Motor neuron (in vitro differentiated cells): ENCODE results near the gene FIBP. TPM values are rescaled to one million over a fixed set of nuclear protein-coding genes. Genes with fewer than 3 reads are reported as not detected.
A peak's percentile ranks its signal among the peaks of the same experiment; 100 is the strongest.

Experiments
- ATAC-seq, 8 experiments: fragments of 200-7000 bp; cut with Tn5 transposase; replicated peaks in 6 of 8; 2 replicates each; pipeline ENCODE4 v1.8.0; 2021; ENCODE audit warnings: mild to moderate bottlenecking in 8 of 8, moderate library complexity in 8 of 8
- H3K27ac ChIP-seq, 2 donors: fragments of 250-450 bp; sonication (Bioruptor Pico); 2 replicates each; pipeline ENCODE4 v1.9.0; 2021; ENCODE audit warnings: antibody characterized with exemption in 2 of 2, mild to moderate bottlenecking in 2 of 2, moderate library complexity in 1 of 2
- H3K4me1 ChIP-seq, 2 donors: fragments of 250-450 bp; sonication (Bioruptor Pico); replicated peaks in 1 of 2; 2 replicates each; pipeline ENCODE4 v1.6.1; 2021; ENCODE audit warnings: antibody characterized with exemption in 2 of 2, mild to moderate bottlenecking in 2 of 2, moderate library complexity in 1 of 2
- H3K4me3 ChIP-seq, 5 donors: fragments of 250-450 bp; sonication (Bioruptor Pico); 2 replicates each; pipeline ENCODE4 v1.9.0; 2021; ENCODE audit warnings: antibody characterized with exemption in 5 of 5, mild to moderate bottlenecking in 5 of 5, moderate library complexity in 4 of 5
- WGBS, 10 experiments: fragments of 450-650 bp; shearing (Covaris generic); methylation state at CpG; one replicate each; pipeline ENCODE4 v1.0.0; 2022; 5-methylcytosine and 5-hydroxymethylcytosine counted together
- in situ Hi-C, 9 experiments: fragments of 400-800 bp; cut with MboI; loops; one replicate each; pipeline ENCODE4 v1.15.0; 2021; ENCODE audit warnings: low sequenced_read_pairs in 9 of 9, low pct_unique_long_range_greater_than_20kb in 2 of 9; ENCODE audit not compliant: unreplicated experiment in 9 of 9
- total RNA-seq, 8 experiments: library from RNA; unstranded; fragments of 300-600 nt; gene quantifications; 2 replicates each; pipeline versions ENCODE4 v1.2.3 to v1.2.4, GENCODE V29; 2022

Gene FIBP
- total RNA-seq, 8 experiments from 2014 or later: 63.4 to 99.1 (median 84.6) TPM

DNA sequence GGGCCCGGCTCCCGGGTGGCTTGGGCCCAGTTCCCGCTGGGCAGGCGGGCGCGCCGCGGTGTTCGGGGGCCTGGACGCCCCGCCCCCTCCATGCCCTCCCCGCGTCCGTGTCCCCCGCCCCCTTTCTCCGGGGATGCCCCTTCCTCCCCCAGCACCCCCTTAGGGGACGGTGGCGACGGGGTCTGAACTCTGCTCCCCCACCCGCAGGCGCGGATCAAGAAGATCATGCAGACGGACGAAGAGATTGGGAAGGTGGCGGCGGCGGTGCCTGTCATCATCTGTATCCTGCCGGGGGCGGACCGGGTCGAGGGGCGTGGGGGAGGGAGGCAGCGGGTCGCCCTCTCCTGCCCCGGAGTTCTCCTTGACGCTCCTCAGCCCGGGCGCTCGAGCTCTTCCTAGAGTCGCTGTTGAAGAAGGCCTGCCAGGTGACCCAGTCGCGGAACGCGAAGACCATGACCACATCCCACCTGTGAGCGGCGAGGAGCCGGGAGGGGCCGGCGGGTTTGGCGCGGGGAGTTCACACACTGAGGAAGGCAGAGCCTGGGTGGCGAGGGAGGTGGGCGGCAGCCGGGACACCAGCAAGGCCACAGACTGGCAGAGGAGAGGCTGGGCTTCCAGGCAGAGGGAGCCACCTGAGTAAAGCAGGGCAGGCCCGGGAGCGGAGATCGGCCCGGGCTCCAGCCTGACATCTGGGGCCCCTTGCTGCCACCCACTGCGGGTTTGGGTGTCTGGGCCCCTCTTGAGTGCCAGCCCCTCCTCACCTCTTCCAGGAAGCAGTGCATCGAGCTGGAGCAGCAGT lies 31.5 kb upstream of the FIBP start:
- Histone ChIP-seq H3K4me3 (peak overlapping the region; percentile 89 to 97 (median 91)), H3K4me1 (peaks cover 17% of the 10 kb centered on the region in 2 donors), H3K27ac (peak overlapping the region; percentile 76 to 79)
- WGBS, 10 experiments: 0 to 4% methylated on average over 1 to 12 of the region's 60 CpGs; no CpG with 5 or more reads in 8 of the 10 experiments
- in situ Hi-C loops: no loop called here
- ATAC-seq: peak in 5 of 8 experiments; percentile 6 to 49 (median 15)

DNA sequence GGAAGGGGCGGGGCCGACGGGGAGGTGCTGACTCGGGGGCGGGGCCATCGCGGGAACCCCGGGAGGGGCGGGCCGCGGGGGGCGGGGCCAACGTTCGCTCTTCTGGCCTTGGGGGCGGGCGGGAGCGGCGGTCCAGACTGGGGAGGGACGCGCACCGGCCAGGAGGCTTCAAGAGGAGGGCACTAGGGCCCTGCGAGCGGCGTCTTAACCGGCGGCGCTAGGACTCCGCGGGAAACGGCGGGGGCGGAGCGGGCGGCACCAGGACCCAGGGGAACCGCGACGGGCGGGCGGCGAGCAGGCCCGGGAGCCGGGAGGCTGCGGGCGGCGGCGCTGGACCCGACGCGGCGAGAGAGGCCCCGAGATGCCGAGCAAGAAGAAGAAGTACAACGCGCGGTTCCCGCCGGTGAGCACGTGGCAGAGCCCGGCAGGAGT lies 30.9 kb upstream of the FIBP start, which contains the start of gene DRAP1:
DRAP1 (plus strand) TSS at position 286 of the 432 bp plus-strand sequence; CDS start at position 362, 76 bp downstream.
- peaks cover 17% of the 10 kb centered on the region in 2 donors for H3K4me1 ChIP-seq
- H3K4me3 ChIP-seq: peak within 1 kb of the TSS; percentile 89 to 97 (median 91)
- no CpG with 5 or more reads among the region's 59 CpGs for WGBS, 10 experiments
- peak within 1 kb of the TSS; percentile 92 to 96 for H3K27ac ChIP-seq
- in situ Hi-C loops: no loop called here
- ATAC-seq: peak; percentile 74 to 93 (median 91)

GRCh38 chr11:65918211-65919140 lies 30.2 kb upstream of the FIBP start, which contains the start of gene C11orf68:
C11orf68 (minus strand) TSS chr11:65919062; CDS start chr11:65919031, 31 bp downstream.
- in situ Hi-C loops: no loop called here
- Histone ChIP-seq H3K27ac (peak within 1 kb of the TSS; percentile 92 to 96), H3K4me1 (peaks cover 17% of the 10 kb centered on the region in 2 donors), H3K4me3 (peak within 1 kb of the TSS; percentile 89 to 97 (median 91))
- peak; percentile 44 to 78 (median 72) for ATAC-seq
- 6 to 63% (median 38%) methylated on average over 1 to 10 of the region's 77 CpGs; no CpG with 5 or more reads in 3 of the 10 experiments for WGBS, 10 experiments

DNA sequence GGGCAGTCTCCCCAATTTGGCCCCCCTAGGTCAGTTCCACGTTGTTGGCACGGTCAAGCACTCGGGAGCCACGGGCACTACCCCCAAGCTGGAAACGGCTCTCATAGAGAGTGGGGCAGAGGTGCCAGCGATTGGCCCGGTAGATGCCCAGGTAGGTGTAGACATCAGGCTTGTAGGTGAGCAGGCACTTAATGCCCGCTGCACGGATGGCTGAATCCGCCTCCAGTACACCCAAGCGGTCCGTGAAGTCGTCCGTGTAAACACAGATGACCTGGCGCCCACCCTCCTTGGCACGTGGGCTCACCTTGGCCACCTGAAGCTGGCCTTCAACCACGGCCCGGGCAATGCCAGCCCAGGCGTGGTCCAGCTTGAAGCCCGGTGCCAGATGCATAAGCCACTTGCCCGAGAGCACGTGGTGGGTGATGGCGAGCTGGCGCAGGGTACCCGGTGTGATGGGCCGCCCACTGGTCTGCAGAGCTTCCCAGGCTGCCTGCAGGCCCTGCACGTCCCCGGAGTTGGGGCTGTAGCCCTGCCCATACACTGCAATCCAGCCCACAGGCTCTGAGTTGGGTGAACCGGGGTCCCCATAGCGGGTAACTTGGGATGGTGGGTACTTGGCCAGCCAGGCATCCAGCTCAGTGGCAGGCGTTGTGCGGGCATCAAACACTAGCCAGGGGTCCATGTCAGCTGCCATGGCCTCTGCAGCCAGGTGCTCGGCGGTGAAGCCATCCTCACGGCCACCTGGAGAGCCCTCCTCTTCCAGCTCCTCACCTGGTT lies 29.4 kb upstream of the FIBP start:
- in situ Hi-C loops: no loop called here
- peak overlapping the region; percentile 89 to 97 (median 91) for H3K4me3 ChIP-seq
- no peak for ATAC-seq
- no peak overlapping the region for H3K27ac ChIP-seq
- peaks cover 17% of the 10 kb centered on the region in 2 donors for H3K4me1 ChIP-seq
- WGBS, 10 experiments: 40 to 94% (median 93%) methylated on average over 1 to 10 of the region's 35 CpGs; no CpG with 5 or more reads in 5 of the 10 experiments

DNA sequence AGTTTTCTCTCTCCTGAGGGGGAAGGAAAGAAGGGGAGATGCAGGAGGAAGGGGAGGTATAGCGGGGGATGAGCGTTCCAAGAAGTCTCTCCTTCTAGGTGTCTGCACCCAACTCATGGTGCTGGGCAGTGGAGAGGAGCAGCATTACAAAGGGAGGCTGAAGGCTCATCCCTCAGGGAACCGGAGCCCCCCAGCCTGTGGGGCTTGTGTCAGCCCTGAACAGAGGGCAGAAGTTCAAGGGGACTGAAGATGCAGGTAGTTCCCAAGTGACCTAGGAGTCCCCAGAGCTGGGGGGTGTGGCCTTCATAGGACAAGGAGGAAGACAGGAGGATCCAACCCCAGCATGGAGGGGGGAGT lies 28.8 kb upstream of the FIBP start:
- Histone ChIP-seq H3K4me3 (no peak overlapping the region), H3K4me1 (peaks cover 17% of the 10 kb centered on the region in 2 donors), H3K27ac (no peak overlapping the region)
- ATAC-seq: no peak
- in situ Hi-C loops: no loop called here
- WGBS, 10 experiments: no CpG with 5 or more reads among the region's 3 CpGs

DNA sequence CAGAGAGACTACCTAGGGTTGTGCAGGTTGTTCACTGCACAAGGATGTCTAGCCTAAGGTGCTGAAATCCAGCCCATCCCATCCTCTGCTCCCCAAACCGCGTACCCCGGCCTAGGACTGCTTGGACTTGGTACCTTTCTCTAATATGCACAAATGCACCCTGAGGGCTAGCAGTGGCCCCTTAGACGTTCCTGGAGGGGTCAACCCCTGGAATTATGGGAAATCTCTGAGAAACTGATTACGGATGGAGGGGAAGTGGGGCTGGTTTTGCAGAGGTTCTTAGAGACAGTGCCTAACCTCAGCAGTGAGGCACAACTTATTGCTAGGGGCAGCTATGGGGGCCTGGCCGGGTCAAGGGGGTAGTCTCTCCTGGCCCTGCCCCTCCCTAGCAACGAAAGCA lies 28.1 kb upstream of the FIBP start:
- 0 to 88% (median 57%) methylated on average over 1 to 6 of the region's 7 CpGs; no CpG with 5 or more reads in 4 of the 10 experiments for WGBS, 10 experiments
- H3K4me3 ChIP-seq: no peak overlapping the region
- H3K27ac ChIP-seq: no peak overlapping the region
- ATAC-seq: no peak
- in situ Hi-C loops: no loop called here
- peaks cover 17 to 23% of the 10 kb centered on the region in 2 donors for H3K4me1 ChIP-seq

- peaks cover 17 to 22% of the 10 kb centered on the region in 2 donors for H3K4me1 ChIP-seq
- peak overlapping the region in 1 of 5 donors; percentile 13 for H3K4me3 ChIP-seq
- in situ Hi-C loops: no loop called here
- peak in 7 of 8 experiments; percentile 23 to 48 (median 32) for ATAC-seq
- H3K27ac ChIP-seq: no peak overlapping the region
- WGBS, 10 experiments: 3 to 100% (median 39%) methylated on average over 1 to 7 of the region's 13 CpGs; no CpG with 5 or more reads in 6 of the 10 experiments
Observed at GRCh38 chr11:65915821-65916251, 27.6 kb upstream of the FIBP start.

DNA sequence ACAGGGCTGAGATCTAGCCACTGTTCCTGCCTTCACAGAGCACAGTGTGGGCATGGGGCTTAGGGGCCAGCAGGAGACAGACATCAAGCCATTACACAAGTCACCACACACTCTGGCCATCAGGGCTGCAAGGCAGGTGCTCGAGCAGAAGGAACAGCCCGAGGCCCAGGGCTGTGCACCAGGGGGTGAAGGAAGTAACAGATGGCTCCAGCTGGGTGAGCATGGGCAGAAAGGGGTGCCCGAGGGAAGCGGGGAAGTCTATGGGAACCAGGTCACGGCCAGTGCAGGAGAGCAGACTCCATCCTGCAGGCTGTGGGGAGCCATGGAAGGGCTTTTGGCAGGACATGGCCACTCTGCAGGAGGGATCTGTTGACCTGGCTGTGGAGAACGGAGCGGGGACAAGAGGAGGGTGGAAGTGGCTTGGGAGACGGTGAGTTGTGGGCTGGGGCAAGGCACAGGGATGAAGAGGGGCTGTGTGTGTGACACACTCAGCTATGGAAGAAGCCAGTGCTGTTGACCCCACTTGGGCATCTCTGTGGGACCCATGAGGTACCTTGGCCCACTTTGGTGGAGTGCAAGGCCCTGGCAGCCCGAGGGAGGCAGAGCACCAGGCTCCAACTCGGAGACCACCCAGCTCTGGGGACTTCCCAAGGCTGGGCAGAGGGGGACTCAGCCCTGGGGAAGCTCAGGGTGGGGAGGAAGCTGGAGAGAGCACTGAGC lies 27.0 kb upstream of the FIBP start:
- no peak overlapping the region for H3K4me3 ChIP-seq
- ATAC-seq: no peak
- in situ Hi-C loops: no loop called here
- H3K27ac ChIP-seq: no peak overlapping the region
- WGBS, 10 experiments: 10 to 93% (median 83%) methylated on average over 2 to 8 of the region's 10 CpGs; no CpG with 5 or more reads in 6 of the 10 experiments
- peaks cover 11 to 16% of the 10 kb centered on the region in 2 donors for H3K4me1 ChIP-seq

DNA sequence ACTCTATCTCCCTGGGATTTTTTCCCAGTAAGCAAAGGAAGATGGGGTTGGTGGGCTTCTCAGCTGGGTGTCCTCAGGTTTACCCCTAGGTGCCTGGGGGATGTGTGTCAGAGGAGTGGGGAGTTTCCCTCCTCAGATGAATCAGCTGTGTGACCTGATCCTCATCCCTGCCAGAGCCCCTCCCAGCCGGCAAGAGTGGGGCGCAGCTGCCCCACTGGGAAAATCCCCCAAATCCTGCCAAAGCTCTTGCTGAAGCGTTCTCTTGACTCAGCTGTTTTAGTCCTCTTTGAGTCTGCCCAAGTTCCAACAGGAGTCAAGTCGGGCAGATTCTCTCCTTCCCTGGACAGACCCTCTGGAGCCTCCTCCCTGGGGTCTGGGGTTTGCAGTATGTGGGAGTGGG lies 24.6 kb upstream of the FIBP start:
- no peak for ATAC-seq
- Histone ChIP-seq H3K4me1 (peaks cover 6 to 11% of the 10 kb centered on the region in 2 donors), H3K27ac (no peak overlapping the region), H3K4me3 (no peak overlapping the region)
- WGBS, 10 experiments: 78 to 90% (median 88%) methylated on average over 1 to 3 of the region's 4 CpGs; no CpG with 5 or more reads in 7 of the 10 experiments
- in situ Hi-C loops: no loop called here

- 4 to 100% (median 67%) methylated on average over 1 to 8 of the region's 14 CpGs; no CpG with 5 or more reads in 3 of the 10 experiments for WGBS, 10 experiments
- ATAC-seq: peak in 5 of 8 experiments; percentile 10 to 68 (median 16)
- no peak overlapping the region for H3K27ac ChIP-seq
- H3K4me1 ChIP-seq: peaks cover 0 to 5% of the 10 kb centered on the region in 2 donors
- in situ Hi-C loops: no loop called here
- no peak overlapping the region for H3K4me3 ChIP-seq
Observed at GRCh38 chr11:65911682-65912568, 23.7 kb upstream of the FIBP start.

GRCh38 chr11:65907878-65908277 lies 19.6 kb upstream of the FIBP start:
- no peak for ATAC-seq
- WGBS, 10 experiments: 80 to 96% (median 90%) methylated on average over 1 to 6 of the region's 6 CpGs; no CpG with 5 or more reads in 4 of the 10 experiments
- Histone ChIP-seq H3K4me1 (peaks cover 0 to 5% of the 10 kb centered on the region in 2 donors), H3K4me3 (no peak overlapping the region), H3K27ac (no peak overlapping the region)
- in situ Hi-C loops: no loop called here
